ENCODE results near the gene KATNA1. TPM values are rescaled to one million over a fixed set of nuclear protein-coding genes. Genes with fewer than 3 reads are reported as not detected.
A peak's percentile ranks its signal among the peaks of the same experiment; 100 is the strongest.

The KATNA1 gene
- total and polyA plus RNA-seq, 9 of the 15 experiments (the other 6 are each of a cell fraction or from before 2014, with no cell fraction given) = 22.5 to 76.9 (median 45.0) TPM

DNA sequence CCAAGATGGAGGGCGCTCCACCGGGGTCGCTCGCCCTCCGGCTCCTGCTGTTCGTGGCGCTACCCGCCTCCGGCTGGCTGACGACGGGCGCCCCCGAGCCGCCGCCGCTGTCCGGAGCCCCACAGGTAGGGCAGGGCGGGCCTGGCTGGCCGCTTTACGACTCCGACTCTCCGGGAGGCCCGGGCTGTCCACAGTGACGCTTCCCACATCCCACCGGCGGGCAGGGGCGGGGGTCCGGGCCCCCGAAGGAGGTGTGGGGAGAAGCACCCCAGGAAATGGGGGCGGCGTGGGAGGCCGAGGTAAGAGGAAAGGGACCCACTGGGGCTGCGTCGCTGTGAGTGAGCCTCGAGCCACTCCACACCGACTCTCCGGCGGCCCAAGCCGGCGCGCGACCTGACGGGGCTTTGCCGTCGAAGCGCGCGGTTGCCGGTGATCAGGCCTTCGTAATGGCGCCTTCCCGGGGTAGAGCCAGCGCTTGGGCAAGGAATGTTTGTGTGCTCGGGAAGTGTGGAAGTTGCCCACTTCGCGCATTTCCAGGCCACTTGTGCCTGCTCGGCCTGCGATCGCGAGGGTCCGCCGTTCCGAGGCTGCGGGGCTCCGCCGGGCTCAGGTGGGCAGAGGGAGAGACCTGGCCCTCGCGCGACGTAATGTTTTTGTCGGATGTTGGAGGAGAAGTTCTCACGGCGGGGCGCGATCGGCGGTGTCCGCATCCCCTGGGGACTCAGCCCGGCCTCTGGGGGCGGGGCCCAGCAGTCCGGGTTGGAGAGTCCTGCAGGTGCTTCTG is 81.9 kb downstream of the KATNA1 start (continued):
- TF ChIP-seq, protein P1, sequence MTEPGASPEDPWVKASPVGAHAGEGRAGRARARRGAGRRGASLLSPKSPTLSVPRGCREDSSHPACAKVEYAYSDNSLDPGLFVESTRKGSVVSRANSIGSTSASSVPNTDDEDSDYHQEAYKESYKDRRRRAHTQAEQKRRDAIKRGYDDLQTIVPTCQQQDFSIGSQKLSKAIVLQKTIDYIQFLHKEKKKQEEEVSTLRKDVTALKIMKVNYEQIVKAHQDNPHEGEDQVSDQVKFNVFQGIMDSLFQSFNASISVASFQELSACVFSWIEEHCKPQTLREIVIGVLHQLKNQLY (CRISPR knock-in tag; conservative IDR thresholded peaks at IDR 0.05) = 0 out of 4 replicates have a peak, but pooled peaks of 1 of the 2 experiments have one; percentile 72
- TF ChIP-seq SMARCE1 (IDR thresholded peaks at IDR 0.05) (no peak), ETV6 (IDR thresholded peaks at IDR 0.05; ENCODE audit: borderline replicate concordance in 1 of 2, low read depth in 2 of 2, low read length in 1 of 2) (no peak), ETV6 (CRISPR knock-in tag; IDR thresholded peaks at IDR 0.05; ENCODE audit: borderline replicate concordance) (peak; percentile 79), ZNF830 (CRISPR knock-in tag; IDR thresholded peaks at IDR 0.05) (0 out of 2 replicates have a peak, but pooled peaks have one; percentile 68), TEAD1 (CRISPR knock-in tag; IDR thresholded peaks at IDR 0.05) (peak in 1 of 2 experiments; percentile 67; a peak in 1 of 4 replicates), ZNF445 (CRISPR knock-in tag; IDR thresholded peaks at IDR 0.05; ENCODE audit: low read depth) (no peak), ERF (CRISPR knock-in tag; IDR thresholded peaks at IDR 0.05) (peak; percentile 23), ZNF551 (CRISPR knock-in tag; IDR thresholded peaks at IDR 0.05) (no peak), ZNF23 (CRISPR knock-in tag; IDR thresholded peaks at IDR 0.05) (no peak), ARID2 (IDR thresholded peaks at IDR 0.05) (0 out of 2 replicates have a peak, but pooled peaks have one; percentile 29), ZNF134 (CRISPR knock-in tag; conservative IDR thresholded peaks at IDR 0.05) (no peak), ZNF407 (IDR thresholded peaks at IDR 0.05; ENCODE audit: low read depth) (no peak), HDAC2 (IDR thresholded peaks at IDR 0.05) (0 out of 2 replicates have a peak, but pooled peaks have one; percentile 24), KDM4B (IDR thresholded peaks at IDR 0.05; ENCODE audit: borderline replicate concordance in 2 of 2, low read depth in 1 of 2) (no peak), ZNF76 (CRISPR knock-in tag; IDR thresholded peaks at IDR 0.05; ENCODE audit: borderline replicate concordance) (0 out of 2 replicates have a peak, but pooled peaks have one; percentile 9)
- TF ChIP-seq, protein P2, sequence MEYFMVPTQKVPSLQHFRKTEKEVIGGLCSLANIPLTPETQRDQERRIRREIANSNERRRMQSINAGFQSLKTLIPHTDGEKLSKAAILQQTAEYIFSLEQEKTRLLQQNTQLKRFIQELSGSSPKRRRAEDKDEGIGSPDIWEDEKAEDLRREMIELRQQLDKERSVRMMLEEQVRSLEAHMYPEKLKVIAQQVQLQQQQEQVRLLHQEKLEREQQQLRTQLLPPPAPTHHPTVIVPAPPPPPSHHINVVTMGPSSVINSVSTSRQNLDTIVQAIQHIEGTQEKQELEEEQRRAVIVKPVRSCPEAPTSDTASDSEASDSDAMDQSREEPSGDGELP (CRISPR knock-in tag; IDR thresholded peaks at IDR 0.05; ENCODE audit: borderline replicate concordance) = peak; percentile 41; the same call in 1 of the 2 replicates
